MM.1S (cell line): ENCODE results near the gene EPHA2.

Experiments used
- EZH2 ChIP-seq: fragments of 300-600 bp; sonication (generic); optimal IDR thresholded peaks from 2 replicates; pipeline ENCODE3; 2017; ENCODE audit warnings: low read depth, mild to moderate bottlenecking, antibody characterized with exemption, low read length, mixed read lengths
- EZH2phosphoT487 ChIP-seq: fragments of 300-600 bp; sonication (generic); IDR thresholded peaks from 2 replicates; pipeline ENCODE4 v1.6.1; 2018; ENCODE audit warnings: antibody characterized with exemption, low read length
- TF ChIP-seq, protein P1 (sequence below): fragments of 300-600 bp; sonication (generic); IDR thresholded peaks from 2 replicates; pipeline ENCODE4 v1.5.1; 2016; ENCODE audit warnings: antibody characterized with exemption, low read length, mixed read lengths

DNA sequence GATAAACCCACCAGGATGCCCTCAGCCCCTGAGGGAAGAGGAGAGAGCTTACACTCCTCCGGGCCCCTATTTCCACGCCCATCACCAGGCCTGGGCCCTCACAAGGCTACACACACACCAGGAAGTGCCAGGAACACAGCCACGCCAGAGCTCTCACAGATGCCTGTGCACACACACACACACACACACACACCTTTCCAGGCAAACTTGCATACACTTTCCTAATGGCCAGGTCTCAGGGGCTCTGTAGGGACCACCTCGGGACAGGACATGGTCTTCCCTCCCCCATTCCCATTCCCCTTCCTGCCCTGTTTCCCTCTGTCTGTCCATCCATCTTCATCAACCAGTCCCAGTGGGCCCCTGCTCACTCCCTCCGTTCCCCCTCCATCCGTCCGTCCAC lies 9.7 kb upstream of the EPHA2 start:
- TF ChIP-seq, protein P1, sequence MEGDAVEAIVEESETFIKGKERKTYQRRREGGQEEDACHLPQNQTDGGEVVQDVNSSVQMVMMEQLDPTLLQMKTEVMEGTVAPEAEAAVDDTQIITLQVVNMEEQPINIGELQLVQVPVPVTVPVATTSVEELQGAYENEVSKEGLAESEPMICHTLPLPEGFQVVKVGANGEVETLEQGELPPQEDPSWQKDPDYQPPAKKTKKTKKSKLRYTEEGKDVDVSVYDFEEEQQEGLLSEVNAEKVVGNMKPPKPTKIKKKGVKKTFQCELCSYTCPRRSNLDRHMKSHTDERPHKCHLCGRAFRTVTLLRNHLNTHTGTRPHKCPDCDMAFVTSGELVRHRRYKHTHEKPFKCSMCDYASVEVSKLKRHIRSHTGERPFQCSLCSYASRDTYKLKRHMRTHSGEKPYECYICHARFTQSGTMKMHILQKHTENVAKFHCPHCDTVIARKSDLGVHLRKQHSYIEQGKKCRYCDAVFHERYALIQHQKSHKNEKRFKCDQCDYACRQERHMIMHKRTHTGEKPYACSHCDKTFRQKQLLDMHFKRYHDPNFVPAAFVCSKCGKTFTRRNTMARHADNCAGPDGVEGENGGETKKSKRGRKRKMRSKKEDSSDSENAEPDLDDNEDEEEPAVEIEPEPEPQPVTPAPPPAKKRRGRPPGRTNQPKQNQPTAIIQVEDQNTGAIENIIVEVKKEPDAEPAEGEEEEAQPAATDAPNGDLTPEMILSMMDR, result no peak
- TF ChIP-seq EZH2 (no peak), EZH2phosphoT487 (no peak)
